Iris pigment epithelial cell (primary cell): ENCODE results near the gene DAPK2.
"Not testable (repeated sequence)": the region's sequence is repeated elsewhere in the genome, so short reads cannot be mapped to it uniquely, and the experiment has no call there.

Experiments
- DNase-seq: peaks from one replicate; pipeline ENCODE4 v3.0.0-alpha.2; 2011; ENCODE audit warnings: low read depth

Gene DAPK2

DNA sequence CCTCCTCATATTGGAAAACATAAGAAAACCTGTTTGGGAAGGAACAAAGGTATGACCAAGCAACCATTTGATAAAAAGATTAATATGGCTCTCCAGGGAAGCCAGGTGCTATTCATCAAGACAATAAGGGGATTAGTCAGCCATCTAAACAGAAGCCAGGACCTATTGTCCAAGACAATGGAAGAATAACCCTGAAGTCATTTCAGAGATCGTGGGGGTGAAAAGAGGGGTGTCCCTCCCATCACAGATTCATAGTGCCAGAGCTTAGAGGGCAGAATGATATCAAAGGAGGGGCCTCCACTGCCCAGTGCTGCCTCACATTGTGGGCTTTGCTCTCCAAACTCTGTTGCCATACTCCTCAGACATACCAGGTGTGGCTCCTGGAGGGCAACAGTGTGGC lies 73.5 kb downstream of the DAPK2 start:
- DNase-seq, result no peak

GRCh38 chr15:63971904-63972303 lies 74.4 kb downstream of the DAPK2 start:
- no peak for DNase-seq

- DNase-seq, result no peak
Observed at GRCh38 chr15:63971427-63971805, 74.9 kb downstream of the DAPK2 start.

DNA sequence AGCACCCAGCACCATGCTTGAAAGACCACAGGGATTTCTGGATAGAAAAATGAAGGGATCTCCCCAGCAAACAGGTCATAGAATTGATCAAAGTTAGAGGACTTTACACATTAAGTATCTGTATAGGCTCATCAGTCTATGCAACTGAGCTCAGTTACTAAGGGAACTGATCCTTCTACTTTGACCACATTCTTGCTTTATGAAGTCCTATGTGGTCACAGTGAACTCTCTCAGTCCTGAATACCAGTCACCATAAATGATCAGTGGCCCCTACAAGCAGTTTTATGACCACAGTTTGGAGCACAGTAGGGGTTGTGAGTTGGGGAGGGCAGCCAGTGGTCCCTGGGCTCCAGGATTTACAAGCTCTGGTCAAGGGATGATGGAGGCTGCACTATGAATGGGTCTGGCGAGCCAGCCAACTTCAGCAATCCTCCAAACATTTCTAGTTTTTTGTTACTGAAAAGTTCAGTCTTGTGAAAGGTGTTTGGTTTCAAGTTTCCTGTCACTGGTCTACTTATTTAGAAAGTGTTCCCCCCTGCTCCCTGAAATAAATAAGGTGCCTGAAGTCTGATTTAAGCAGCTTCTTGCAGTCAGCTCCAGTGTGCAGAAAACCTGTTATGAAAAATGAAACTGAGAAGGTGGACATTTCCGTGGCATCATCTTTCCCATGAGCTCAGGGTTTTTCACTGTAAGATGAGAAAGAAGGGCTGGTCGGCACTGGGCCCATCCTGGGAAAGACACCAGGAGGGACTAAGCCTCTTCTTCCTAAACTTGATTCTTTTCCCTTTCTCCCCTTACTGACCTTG lies 75.5 kb downstream of the DAPK2 start:
- peak; percentile 18 for DNase-seq

DNA sequence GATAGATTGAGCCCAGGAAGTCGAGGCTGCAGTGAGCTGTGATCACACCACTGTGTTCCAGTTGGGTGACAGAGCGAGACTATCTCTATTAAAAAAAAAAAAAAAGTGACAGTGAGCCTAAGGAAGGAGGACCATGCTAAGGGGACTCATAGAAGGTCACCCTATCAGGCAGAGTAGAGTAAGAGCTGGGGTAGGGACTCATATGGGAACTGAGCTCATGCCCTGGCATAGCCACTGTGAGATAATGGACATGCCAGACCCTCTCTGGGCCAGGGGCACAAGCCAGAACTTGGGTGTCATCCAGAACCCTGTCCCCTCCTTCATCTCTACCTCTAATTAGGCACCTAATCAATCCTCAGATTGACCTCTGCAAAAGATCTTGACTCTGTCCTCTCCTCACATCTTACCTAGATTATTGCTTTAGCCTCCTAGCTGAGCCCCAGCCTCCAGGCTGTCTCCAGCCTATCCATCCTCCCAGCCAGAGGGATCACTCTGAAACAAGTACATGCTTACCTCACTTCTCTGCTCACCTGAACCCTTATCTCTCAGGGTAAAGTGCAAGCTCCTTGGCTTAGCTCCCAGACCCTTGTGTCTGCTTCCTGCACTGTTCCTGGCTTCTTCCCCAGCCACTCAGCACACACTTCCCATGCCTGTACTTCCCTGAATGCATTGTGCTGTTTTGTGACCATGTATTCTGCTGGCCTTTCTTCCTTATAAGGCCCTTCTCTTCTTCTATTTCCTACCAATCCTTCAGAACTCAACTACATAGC lies 76.4 kb downstream of the DAPK2 start:
- no peak for DNase-seq

- DNase-seq, result no peak
Observed at GRCh38 chr15:63968700-63969099, 77.6 kb downstream of the DAPK2 start.

DNA sequence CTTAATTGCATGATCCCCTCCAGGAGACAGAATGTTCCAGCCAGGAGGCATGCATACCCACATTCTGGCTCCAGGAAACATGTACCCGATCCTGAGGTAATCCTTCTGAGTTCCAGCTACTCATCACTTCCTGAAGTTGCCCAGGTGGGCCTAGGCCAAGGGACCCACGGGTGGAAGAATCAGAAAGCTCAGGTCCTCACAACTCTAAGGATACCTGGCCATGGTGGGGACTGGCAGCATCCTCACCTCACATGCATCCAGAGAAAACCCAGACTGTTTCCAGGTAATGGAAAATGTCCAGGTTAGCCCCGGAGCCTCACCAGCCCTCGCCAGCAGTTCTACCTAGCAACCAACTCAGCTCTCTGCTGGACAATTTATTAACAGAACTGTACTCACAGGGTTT lies 78.2 kb downstream of the DAPK2 start:
- DNase-seq, result no peak

DNA sequence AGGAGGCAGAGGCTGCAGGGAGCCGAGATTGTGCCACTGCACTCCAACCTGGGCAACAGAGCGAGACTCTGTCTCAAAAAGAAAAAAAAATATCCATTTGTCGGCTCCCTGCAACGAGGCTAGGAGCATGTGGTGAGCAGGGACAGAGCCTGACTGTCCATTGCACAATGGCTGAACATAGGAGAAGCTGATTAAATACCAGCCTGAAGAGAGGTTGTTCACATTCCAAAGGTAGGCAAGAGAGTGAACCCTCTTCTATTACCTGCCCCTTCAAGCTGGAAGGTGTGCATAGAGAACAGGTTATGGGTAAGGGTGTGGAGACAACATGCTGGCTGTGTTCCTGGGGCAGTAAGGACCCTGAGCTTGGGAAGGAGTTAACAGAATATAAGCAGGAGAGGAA lies 78.7 kb downstream of the DAPK2 start:
- no peak for DNase-seq

GRCh38 chr15:63962947-63963721 lies 83.2 kb downstream of the DAPK2 start:
- DNase-seq, result not testable (repeated sequence)

DNA sequence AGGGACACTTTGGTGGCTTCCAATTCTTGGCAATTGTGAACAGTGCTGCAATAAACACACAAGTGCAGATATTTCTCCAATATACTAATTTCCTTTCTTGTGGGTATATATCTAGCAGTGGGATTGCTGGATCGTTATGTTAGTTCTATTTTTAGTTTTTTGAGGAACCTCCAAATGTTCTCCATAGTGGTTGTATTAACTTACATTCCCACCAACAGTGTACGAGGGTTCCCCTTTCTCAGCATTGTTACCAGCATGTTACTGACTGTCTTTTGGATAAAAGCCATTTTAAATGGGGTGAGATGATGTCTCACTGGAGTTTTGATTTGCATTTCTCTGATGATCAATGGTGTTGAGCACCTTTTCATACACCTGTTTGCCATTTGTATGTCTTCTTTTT lies 92.8 kb downstream of the DAPK2 start:
- no peak for DNase-seq

GRCh38 chr15:63950911-63951481 lies 95.3 kb downstream of the DAPK2 start:
- DNase-seq, result peak; percentile 86

DNA sequence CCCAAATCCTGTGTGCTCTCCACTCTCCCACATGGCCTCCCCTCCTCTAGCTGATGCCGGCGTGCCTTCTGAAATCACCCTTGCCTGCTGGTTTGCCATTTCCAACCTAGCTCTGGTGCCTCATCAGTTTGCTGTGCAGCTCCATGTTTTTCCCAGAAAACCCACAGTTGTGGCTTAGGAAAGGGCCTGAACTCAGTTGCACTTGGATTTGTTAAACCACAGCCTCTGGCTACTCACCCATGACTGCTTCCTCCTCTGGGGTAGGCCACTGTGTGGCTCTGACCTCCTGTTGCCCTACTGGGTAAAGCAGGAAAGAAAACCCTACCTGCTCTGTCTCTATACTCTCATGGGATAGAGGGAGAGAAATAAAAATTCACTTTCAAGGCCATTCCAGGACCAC lies 97.3 kb downstream of the DAPK2 start:
- no peak for DNase-seq

GRCh38 chr15:63948436-63948835 lies 97.8 kb downstream of the DAPK2 start:
- DNase-seq, result no peak

- DNase-seq, result no peak
Observed at GRCh38 chr15:63947228-63947627, 99.1 kb downstream of the DAPK2 start.

DNA sequence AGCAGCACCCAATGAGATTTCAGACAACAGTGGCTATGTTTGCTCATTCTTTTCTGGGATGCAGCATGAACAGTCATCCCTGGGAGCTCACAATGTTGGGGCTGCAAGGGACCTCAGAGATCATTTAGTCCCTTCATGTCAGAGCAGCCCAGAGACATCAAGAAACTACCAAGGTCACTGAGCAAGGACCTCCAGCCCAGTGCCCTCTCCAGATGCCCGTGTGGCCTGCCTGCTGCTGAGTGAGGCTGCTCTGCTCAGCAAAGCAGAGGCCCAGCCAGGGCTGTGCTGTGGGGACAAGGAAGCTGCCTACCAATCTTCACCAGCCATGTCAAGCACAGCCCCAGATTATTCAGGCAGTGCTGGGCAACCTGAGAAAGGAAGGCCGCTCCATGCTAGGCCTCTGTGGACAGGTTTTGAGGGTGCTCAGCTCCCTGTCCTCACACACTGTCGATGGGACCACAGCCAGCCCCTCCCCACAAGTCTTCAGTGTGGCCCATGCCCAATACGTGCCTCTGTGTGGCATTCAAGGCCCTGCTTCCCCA lies 99.7 kb downstream of the DAPK2 start:
- no peak for DNase-seq

- no peak for DNase-seq
Observed at GRCh38 chr15:63945838-63946298, 100.4 kb downstream of the DAPK2 start.

- DNase-seq, result peak; percentile 53
Observed at GRCh38 chr15:63945007-63945788, 101.1 kb downstream of the DAPK2 start.

DNA sequence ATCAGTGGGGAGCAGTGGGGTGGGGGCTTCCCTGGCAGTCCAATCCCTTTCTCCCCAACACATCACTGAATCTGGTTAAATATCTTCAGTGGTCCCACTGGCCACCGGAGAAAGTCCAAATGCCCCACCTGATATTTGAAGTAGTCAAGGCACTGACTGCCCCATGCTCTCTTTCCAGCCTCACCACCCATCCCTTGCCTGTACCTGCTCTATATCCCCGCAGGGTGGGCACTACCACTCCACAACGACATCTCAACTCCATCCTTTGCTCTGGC lies 101.7 kb downstream of the DAPK2 start:
- no peak for DNase-seq

DNA sequence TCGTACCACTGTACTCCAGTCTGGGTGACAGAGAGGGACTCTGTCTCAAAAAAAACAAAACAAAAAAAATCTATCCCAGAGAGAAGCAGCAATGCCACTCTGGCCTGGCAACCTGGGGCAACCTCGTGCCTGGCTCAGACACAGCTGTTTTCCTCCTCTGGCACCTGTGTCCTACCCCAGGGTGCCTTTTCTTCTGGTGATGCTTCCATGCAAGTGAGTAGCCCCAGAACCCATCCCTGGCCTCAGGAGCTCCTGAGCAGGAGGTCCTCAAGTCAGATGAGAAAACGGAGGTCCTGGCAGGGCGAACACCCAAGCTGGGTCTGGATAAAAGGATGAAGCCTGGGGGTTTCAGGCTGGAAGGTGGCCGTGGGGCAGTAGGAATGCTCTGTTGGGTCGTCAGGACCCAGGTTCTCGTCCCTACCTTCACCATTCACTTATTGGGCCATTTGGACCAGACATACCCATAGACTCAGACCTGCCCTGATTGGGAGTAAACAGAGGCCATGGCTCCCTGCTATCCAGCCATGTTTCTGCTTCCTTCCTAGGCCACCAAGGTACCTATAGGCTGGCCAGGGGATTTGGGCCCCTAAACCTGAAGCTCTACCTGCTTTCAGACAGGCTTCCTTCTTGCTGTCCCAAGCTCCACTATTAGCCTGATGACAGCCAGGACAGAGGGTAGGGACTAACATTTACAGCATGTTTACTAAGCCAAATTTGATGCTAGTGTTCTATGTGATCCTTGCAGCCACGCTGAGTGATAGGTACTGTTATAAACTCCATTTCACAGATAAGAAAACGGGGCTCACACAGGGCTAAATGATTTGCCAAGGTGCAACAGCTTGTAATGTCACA lies 102.2 kb downstream of the DAPK2 start:
- DNase-seq, result no peak
